ENCODE results near the gene MTNR1A. TPM values are rescaled to one million over a fixed set of nuclear protein-coding genes. Genes with fewer than 3 reads are reported as not detected.

MTNR1A gene
- total RNA-seq, 5 donors from 2014 or later (not counting 1 experiment from before 2014, with no cell fraction given), result not detected

- POLR2A ChIA-PET, result no interaction called here
- WGBS (ENCODE audit: insufficient coverage), result 75% methylated on average over 3 of the region's 7 CpGs
- peaks cover 7 to 16% of the 10 kb centered on the region in 2 experiments for H3K27me3 ChIP-seq (replicated peaks in 1 of 2; ENCODE audit: control insufficient read depth in 2 of 2, extremely low read depth in 1 of 2, insufficient read depth in 2 of 2, low read length in 1 of 2)
- no peaks in the 10 kb centered on the region for H3K4me1 ChIP-seq (ENCODE audit: control insufficient read depth in 1 of 2, extremely low read depth in 1 of 2, insufficient read depth in 2 of 2, low read length in 2 of 2)
- no peak for DNase-seq
- Mint-ChIP-seq H3K36me3 (no peaks in the 10 kb centered on the region), H3K27ac (no peak overlapping the region), H3K4me1 (no peaks in the 10 kb centered on the region), H3K9me3 (peaks cover 0 to 9% (median 0%) of the 10 kb centered on the region in 3 donors), H3K4me3 (no peak overlapping the region), H3K27me3 (peaks cover 22% of the 10 kb centered on the region in 2 donors)
- H3K27ac ChIP-seq (ENCODE audit: low read length), result no peak overlapping the region
- no peaks in the 10 kb centered on the region for H3K36me3 ChIP-seq (ENCODE audit: control insufficient read depth in 2 of 2, extremely low read depth in 1 of 2, insufficient read depth in 1 of 2, low read length in 1 of 2)
- no peak overlapping the region for H3K4me3 ChIP-seq (ENCODE audit: control insufficient read depth in 1 of 2, extremely low read depth in 1 of 2, low read length in 1 of 2)
- no peak for ATAC-seq (replicated peaks in 1 of 4)
- no peaks in the 10 kb centered on the region for H3K9me3 ChIP-seq
- CTCF ChIA-PET, result no interaction called here
Measured at GRCh38 chr4:186557061-186557460, 1.7 kb upstream of the MTNR1A start.

GRCh38 chr4:186554539-186554913 is 841 bp downstream of the MTNR1A start:
- no peaks in the 10 kb centered on the region for H3K36me3 Mint-ChIP-seq
- H3K4me1 Mint-ChIP-seq, result no peaks in the 10 kb centered on the region
- WGBS (ENCODE audit: insufficient coverage), result 7% methylated on average over 12 of the region's 12 CpGs
- Histone ChIP-seq H3K27me3 (replicated peaks in 1 of 2; ENCODE audit: control insufficient read depth in 2 of 2, extremely low read depth in 1 of 2, insufficient read depth in 2 of 2, low read length in 1 of 2) (peaks cover 7 to 16% of the 10 kb centered on the region in 2 experiments), H3K9me3 (no peaks in the 10 kb centered on the region), H3K36me3 (ENCODE audit: control insufficient read depth in 2 of 2, extremely low read depth in 1 of 2, insufficient read depth in 1 of 2, low read length in 1 of 2) (no peaks in the 10 kb centered on the region), H3K27ac (ENCODE audit: low read length) (no peak overlapping the region), H3K4me3 (ENCODE audit: control insufficient read depth in 1 of 2, extremely low read depth in 1 of 2, low read length in 1 of 2) (no peak overlapping the region), H3K4me1 (ENCODE audit: control insufficient read depth in 1 of 2, extremely low read depth in 1 of 2, insufficient read depth in 2 of 2, low read length in 2 of 2) (no peaks in the 10 kb centered on the region)
- no peak overlapping the region for H3K4me3 Mint-ChIP-seq
- POLR2A ChIA-PET, result no interaction called here
- CTCF ChIA-PET, result no interaction called here
- peaks cover 0 to 4% (median 0%) of the 10 kb centered on the region in 3 donors for H3K9me3 Mint-ChIP-seq
- H3K27me3 Mint-ChIP-seq, result peaks cover 24 to 26% of the 10 kb centered on the region in 2 donors
- H3K27ac Mint-ChIP-seq, result no peak overlapping the region
- no peak for DNase-seq
- ATAC-seq (replicated peaks in 1 of 4), result no peak

GRCh38 chr4:186553717-186554116 is 1.6 kb downstream of the MTNR1A start:
- H3K9me3 Mint-ChIP-seq, result peaks cover 0 to 4% (median 0%) of the 10 kb centered on the region in 3 donors
- no peak for DNase-seq
- Histone ChIP-seq H3K4me1 (ENCODE audit: control insufficient read depth in 1 of 2, extremely low read depth in 1 of 2, insufficient read depth in 2 of 2, low read length in 2 of 2) (no peaks in the 10 kb centered on the region), H3K9me3 (no peaks in the 10 kb centered on the region), H3K36me3 (ENCODE audit: control insufficient read depth in 2 of 2, extremely low read depth in 1 of 2, insufficient read depth in 1 of 2, low read length in 1 of 2) (no peaks in the 10 kb centered on the region), H3K27ac (ENCODE audit: low read length) (no peak overlapping the region), H3K27me3 (replicated peaks in 1 of 2; ENCODE audit: control insufficient read depth in 2 of 2, extremely low read depth in 1 of 2, insufficient read depth in 2 of 2, low read length in 1 of 2) (peaks cover 7 to 16% of the 10 kb centered on the region in 2 experiments), H3K4me3 (ENCODE audit: control insufficient read depth in 1 of 2, extremely low read depth in 1 of 2, low read length in 1 of 2) (no peak overlapping the region)
- ATAC-seq (replicated peaks in 1 of 4), result no peak
- H3K36me3 Mint-ChIP-seq, result no peaks in the 10 kb centered on the region
- no peaks in the 10 kb centered on the region for H3K4me1 Mint-ChIP-seq
- ChIA-PET CTCF (no interaction called here), POLR2A (no interaction called here)
- no peak overlapping the region for H3K4me3 Mint-ChIP-seq
- H3K27me3 Mint-ChIP-seq, result peaks cover 24 to 29% of the 10 kb centered on the region in 2 donors
- 64% methylated on average over 11 of the region's 13 CpGs for WGBS (ENCODE audit: insufficient coverage)
- H3K27ac Mint-ChIP-seq, result no peak overlapping the region

- H3K36me3 Mint-ChIP-seq, result no peaks in the 10 kb centered on the region
- ATAC-seq (replicated peaks in 1 of 4), result no peak
- no peak for DNase-seq
- H3K4me3 Mint-ChIP-seq, result no peak overlapping the region
- H3K9me3 Mint-ChIP-seq, result peaks cover 0 to 8% (median 6%) of the 10 kb centered on the region in 3 donors
- H3K27ac Mint-ChIP-seq, result no peak overlapping the region
- Histone ChIP-seq H3K27me3 (replicated peaks in 1 of 2; ENCODE audit: control insufficient read depth in 2 of 2, extremely low read depth in 1 of 2, insufficient read depth in 2 of 2, low read length in 1 of 2) (peaks cover 7 to 15% of the 10 kb centered on the region in 2 experiments), H3K4me3 (ENCODE audit: control insufficient read depth in 1 of 2, extremely low read depth in 1 of 2, low read length in 1 of 2) (no peak overlapping the region), H3K4me1 (ENCODE audit: control insufficient read depth in 1 of 2, extremely low read depth in 1 of 2, insufficient read depth in 2 of 2, low read length in 2 of 2) (no peaks in the 10 kb centered on the region), H3K9me3 (no peaks in the 10 kb centered on the region), H3K36me3 (ENCODE audit: control insufficient read depth in 2 of 2, extremely low read depth in 1 of 2, insufficient read depth in 1 of 2, low read length in 1 of 2) (no peaks in the 10 kb centered on the region), H3K27ac (ENCODE audit: low read length) (no peak overlapping the region)
- peaks cover 24 to 29% of the 10 kb centered on the region in 2 donors for H3K27me3 Mint-ChIP-seq
- CTCF ChIA-PET, result no interaction called here
- POLR2A ChIA-PET, result no interaction called here
- no peaks in the 10 kb centered on the region for H3K4me1 Mint-ChIP-seq
- WGBS (ENCODE audit: insufficient coverage), result no CpG with 5 or more reads among the region's 2 CpGs
Measured at GRCh38 chr4:186551849-186552248, 3.5 kb downstream of the MTNR1A start.

GRCh38 chr4:186545436-186545835 is 9.9 kb downstream of the MTNR1A start:
- H3K27me3 ChIP-seq (replicated peaks in 1 of 2; ENCODE audit: control insufficient read depth in 2 of 2, extremely low read depth in 1 of 2, insufficient read depth in 2 of 2, low read length in 1 of 2), result no peaks in the 10 kb centered on the region
- no peak overlapping the region for H3K27ac ChIP-seq (ENCODE audit: low read length)
- Mint-ChIP-seq H3K27ac (no peak overlapping the region), H3K27me3 (peaks cover 0 to 3% of the 10 kb centered on the region in 2 donors), H3K36me3 (no peaks in the 10 kb centered on the region), H3K9me3 (peaks cover 0 to 21% (median 5%) of the 10 kb centered on the region in 3 donors), H3K4me1 (no peaks in the 10 kb centered on the region), H3K4me3 (no peak overlapping the region)
- no peaks in the 10 kb centered on the region for H3K9me3 ChIP-seq
- ATAC-seq (replicated peaks in 1 of 4) (no peak), DNase-seq (no peak)
- POLR2A ChIA-PET, result no interaction called here
- 73% methylated on average over 3 of the region's 7 CpGs for WGBS (ENCODE audit: insufficient coverage)
- CTCF ChIA-PET, result no interaction called here
- no peak overlapping the region for H3K4me3 ChIP-seq (ENCODE audit: control insufficient read depth in 1 of 2, extremely low read depth in 1 of 2, low read length in 1 of 2)
- no peaks in the 10 kb centered on the region for H3K4me1 ChIP-seq (ENCODE audit: control insufficient read depth in 1 of 2, extremely low read depth in 1 of 2, insufficient read depth in 2 of 2, low read length in 2 of 2)
- no peaks in the 10 kb centered on the region for H3K36me3 ChIP-seq (ENCODE audit: control insufficient read depth in 2 of 2, extremely low read depth in 1 of 2, insufficient read depth in 1 of 2, low read length in 1 of 2)

GRCh38 chr4:186543206-186543605 is 12.2 kb downstream of the MTNR1A start:
- H3K4me3 Mint-ChIP-seq, result no peak overlapping the region
- peaks cover 5 to 26% (median 12%) of the 10 kb centered on the region in 3 donors for H3K9me3 Mint-ChIP-seq
- Histone ChIP-seq H3K4me1 (ENCODE audit: control insufficient read depth in 1 of 2, extremely low read depth in 1 of 2, insufficient read depth in 2 of 2, low read length in 2 of 2) (no peaks in the 10 kb centered on the region), H3K4me3 (ENCODE audit: control insufficient read depth in 1 of 2, extremely low read depth in 1 of 2, low read length in 1 of 2) (no peak overlapping the region), H3K27ac (ENCODE audit: low read length) (no peak overlapping the region), H3K27me3 (replicated peaks in 1 of 2; ENCODE audit: control insufficient read depth in 2 of 2, extremely low read depth in 1 of 2, insufficient read depth in 2 of 2, low read length in 1 of 2) (no peaks in the 10 kb centered on the region), H3K36me3 (ENCODE audit: control insufficient read depth in 2 of 2, extremely low read depth in 1 of 2, insufficient read depth in 1 of 2, low read length in 1 of 2) (no peaks in the 10 kb centered on the region), H3K9me3 (no peaks in the 10 kb centered on the region)
- ChIA-PET POLR2A (no interaction called here), CTCF (no interaction called here)
- no peaks in the 10 kb centered on the region for H3K27me3 Mint-ChIP-seq
- no peak for DNase-seq
- no peaks in the 10 kb centered on the region for H3K36me3 Mint-ChIP-seq
- no peaks in the 10 kb centered on the region for H3K4me1 Mint-ChIP-seq
- H3K27ac Mint-ChIP-seq, result no peak overlapping the region
- no peak for ATAC-seq (replicated peaks in 1 of 4)
- no CpG with 5 or more reads among the region's 2 CpGs for WGBS (ENCODE audit: insufficient coverage)

- no peaks in the 10 kb centered on the region for H3K4me1 Mint-ChIP-seq
- Histone ChIP-seq H3K4me1 (ENCODE audit: control insufficient read depth in 1 of 2, extremely low read depth in 1 of 2, insufficient read depth in 2 of 2, low read length in 2 of 2) (no peaks in the 10 kb centered on the region), H3K4me3 (ENCODE audit: control insufficient read depth in 1 of 2, extremely low read depth in 1 of 2, low read length in 1 of 2) (no peak overlapping the region), H3K9me3 (no peaks in the 10 kb centered on the region), H3K27ac (ENCODE audit: low read length) (no peak overlapping the region), H3K36me3 (ENCODE audit: control insufficient read depth in 2 of 2, extremely low read depth in 1 of 2, insufficient read depth in 1 of 2, low read length in 1 of 2) (no peaks in the 10 kb centered on the region), H3K27me3 (replicated peaks in 1 of 2; ENCODE audit: control insufficient read depth in 2 of 2, extremely low read depth in 1 of 2, insufficient read depth in 2 of 2, low read length in 1 of 2) (no peaks in the 10 kb centered on the region)
- WGBS (ENCODE audit: insufficient coverage), result 94% methylated on average over 4 of the region's 4 CpGs
- no peaks in the 10 kb centered on the region for H3K36me3 Mint-ChIP-seq
- peaks cover 8 to 20% (median 11%) of the 10 kb centered on the region in 3 donors for H3K9me3 Mint-ChIP-seq
- H3K4me3 Mint-ChIP-seq, result no peak overlapping the region
- no peak for ATAC-seq (replicated peaks in 1 of 4)
- ChIA-PET CTCF (interaction anchor here in 1 of 2 donors (0.5 kb wide), 1 partner anchor 51 kb away, joined by 3 read pairs; no protein-coding TSS in a partner anchor), POLR2A (interaction anchor here in 1 of 2 donors (0.6 kb wide), 1 partner anchor 969 kb away, joined by 5 read pairs; no protein-coding TSS in a partner anchor)
- H3K27me3 Mint-ChIP-seq, result no peaks in the 10 kb centered on the region
- DNase-seq, result no peak
- H3K27ac Mint-ChIP-seq, result no peak overlapping the region
Measured at GRCh38 chr4:186541801-186542200, 13.6 kb downstream of the MTNR1A start.
